DMS53 (cell line): Measurements from ENCODE around the gene COX7A2.
A peak's percentile ranks its signal among the peaks of the same experiment; 100 is the strongest.

ENCODE experiments used
- DNase-seq: peaks from one replicate; lab custom pipeline; 2025; lab: John Stamatoyannopoulos, UW

COX7A2 gene, protein sequence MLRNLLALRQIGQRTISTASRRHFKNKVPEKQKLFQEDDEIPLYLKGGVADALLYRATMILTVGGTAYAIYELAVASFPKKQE

GRCh38 chr6:75243333-75244062, at the start of gene COX7A2:
Gene COX7A2, minus strand, starts transcription at chr6:75243801. Its CDS starts 67 bp downstream, at chr6:75243734.
- DNase-seq = peak; percentile 100

DNA sequence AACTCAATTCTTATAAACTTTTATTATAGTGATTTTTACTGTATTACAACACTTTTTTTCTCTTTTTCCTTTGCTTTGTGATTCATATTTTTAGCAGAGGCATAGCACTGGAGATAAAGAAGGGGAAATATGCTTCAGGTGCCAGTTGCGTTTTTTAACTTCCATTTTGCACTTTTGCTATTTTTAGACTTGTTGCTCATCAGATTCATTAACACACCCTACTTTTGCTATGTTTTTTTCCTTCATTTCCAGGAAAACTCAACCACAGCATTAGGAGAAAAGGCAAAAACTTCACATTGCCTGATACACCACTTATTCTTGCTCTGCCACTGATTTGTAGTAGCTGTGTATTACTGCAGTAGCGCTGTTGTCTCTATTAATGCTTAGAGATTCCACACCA, 49.0 kb upstream of the COX7A2 start:
- no peak for DNase-seq

DNA sequence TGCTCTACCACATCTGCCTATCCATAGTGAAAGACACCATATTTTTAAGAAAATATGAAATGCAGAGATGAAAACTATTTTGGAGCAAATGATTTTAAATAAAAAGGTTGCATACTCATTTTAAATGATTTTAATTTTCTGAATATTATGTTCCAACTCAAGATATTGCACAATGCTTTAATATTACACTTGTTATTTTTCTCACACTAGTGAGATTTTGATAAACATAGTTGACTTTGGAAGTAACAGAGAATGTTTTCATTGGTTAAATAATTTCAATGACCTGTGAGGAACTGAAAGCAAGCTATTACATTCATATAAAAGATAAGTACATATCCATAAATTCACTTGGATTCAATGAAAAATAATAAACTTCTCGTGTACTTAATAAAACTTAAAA, 48.1 kb upstream of the COX7A2 start:
- no peak for DNase-seq

DNA sequence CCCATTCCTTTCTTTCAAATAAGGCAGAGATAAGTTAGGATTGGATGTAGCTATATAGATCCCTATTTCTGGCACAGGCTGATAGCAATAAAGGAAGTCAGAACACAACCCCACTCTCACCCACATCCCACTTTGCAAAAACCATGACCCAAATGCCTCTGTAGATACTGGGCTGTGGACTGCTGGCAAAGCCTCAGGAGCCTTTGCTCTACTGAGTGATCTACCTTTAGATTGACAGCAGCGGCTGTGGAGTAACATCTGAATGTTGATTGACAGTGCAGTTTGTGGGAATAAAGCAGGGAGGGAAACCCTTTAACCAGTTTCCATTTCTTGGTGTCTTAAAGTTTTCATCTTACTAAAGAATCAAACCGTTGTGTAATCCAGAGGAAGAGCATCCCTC, 47.7 kb upstream of the COX7A2 start:
- DNase-seq = no peak

DNA sequence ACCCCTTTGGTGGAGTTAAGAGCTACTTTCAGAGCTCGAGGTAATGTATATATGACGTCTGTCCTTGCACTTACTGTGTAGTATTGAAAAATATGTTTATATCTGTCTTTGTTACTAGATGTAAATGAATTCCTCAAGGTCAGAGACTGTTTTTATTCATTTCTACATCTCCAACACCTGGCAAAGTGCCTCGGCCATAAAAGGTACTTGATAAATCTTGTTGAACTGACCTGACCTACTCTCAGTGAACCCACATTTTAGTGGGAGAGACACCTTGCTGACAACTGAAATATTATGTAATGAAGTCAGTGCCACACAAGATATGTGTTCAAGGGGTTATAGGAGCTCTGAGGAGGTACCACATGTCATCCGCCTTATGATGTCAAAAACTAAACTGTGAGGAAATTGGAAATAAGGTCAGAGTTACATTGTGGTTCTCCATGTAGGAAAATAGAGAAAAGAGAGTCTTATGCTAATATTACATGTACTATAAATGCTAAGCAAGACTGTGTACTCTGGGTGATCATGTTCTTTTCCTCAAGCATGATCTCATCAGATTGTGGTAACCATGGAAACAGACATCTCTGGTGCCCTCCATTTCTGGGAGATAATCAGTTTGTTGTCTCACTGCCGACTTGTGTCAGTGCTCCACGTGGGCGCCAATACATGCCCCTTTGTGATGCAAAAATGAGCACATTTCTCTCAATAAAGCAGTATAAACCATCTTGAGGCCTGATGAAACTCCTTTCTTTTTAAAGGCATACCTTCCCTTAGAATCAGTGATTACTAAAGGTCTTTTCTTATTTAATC, 46.7 kb upstream of the COX7A2 start:
- DNase-seq = peak; percentile 23

DNA sequence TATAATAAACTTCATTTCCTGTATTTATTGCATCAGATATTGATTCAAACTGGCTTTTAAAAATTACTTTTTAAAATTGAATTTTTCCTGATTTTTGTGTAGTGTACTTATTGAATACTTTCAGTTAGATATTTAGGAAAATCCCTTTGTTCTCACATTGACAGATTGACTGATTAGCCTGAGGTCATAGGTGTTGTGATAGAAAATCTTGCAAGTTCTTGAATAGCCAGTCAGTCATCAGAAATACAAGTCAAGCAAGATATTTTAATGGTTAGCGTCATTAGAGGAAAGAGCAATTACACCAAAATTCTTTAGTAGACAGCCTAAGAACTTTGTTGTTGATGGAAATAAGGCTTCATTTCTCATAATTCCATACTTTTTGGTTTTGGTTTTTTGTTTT, 44.4 kb upstream of the COX7A2 start:
- DNase-seq = no peak

GRCh38 chr6:75287424-75287823, 43.8 kb upstream of the COX7A2 start:
- DNase-seq = no peak

DNA sequence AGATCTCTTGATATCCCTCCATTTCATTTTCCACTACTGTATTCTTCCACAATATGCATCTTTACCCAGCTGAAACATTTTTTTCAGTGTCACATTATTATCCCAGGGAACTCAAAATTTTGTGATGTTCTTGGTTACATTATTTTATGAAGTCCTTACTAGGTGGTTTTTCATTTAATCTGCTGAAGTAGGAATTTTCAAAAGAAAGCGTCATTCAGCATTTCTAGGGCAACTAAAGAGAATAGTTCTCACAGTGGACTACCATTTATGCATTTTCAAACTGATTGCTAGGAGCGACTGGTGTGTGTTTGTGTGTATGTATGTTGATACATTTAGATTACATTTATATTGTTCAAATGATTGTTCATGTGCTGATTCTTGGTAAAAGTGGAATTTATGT, 43.4 kb upstream of the COX7A2 start:
- no peak for DNase-seq

GRCh38 chr6:75285283-75285639, 41.7 kb upstream of the COX7A2 start:
- DNase-seq = peak; percentile 80

- DNase-seq = peak; percentile 100
These were observed 41.2 kb upstream of the COX7A2 start, which contains the start of gene TMEM30A for GRCh38 chr6:75284632-75285282. Gene TMEM30A, minus strand, starts transcription at chr6:75284792. Its CDS starts 154 bp downstream, at chr6:75284638.

DNA sequence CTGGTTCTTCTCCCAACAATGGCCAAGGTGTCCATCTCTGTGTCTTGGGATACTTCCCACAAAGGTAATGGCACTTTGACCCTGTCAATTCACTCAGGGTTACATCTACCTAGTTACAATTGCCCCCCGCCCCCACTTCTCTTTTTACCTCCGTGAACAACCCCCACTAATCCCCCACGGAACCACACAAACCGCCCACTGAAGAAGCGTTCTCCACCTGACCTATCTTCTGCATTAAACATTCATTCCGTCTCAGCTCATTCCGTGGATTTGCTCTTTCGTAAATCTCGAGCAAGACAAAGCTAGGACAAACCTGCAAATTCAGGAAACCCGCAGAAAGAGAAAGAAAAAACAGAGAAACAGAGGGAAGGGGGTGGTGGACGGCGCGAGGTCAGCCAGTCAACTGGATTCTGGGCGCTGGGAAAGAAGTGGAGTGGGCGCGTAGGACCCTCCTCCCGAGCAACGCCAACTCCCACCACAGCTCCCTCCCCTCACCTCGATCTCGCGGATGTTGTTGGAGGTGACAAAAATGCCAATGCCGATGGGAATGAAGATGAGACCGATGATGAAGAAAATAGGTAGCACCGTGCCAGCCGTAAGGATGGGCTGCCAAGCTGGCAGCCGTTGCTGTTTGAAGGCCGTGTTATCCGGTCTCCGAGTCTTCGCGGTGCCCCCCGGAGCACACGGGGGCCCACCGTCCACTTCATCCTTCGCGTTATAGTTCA, 40.5 kb upstream of the COX7A2 start:
- peak; percentile 79 for DNase-seq

- no peak for DNase-seq
These were observed 39.1 kb upstream of the COX7A2 start for GRCh38 chr6:75282706-75283105.

GRCh38 chr6:75281653-75282052, 38.1 kb upstream of the COX7A2 start:
- no peak for DNase-seq

DNA sequence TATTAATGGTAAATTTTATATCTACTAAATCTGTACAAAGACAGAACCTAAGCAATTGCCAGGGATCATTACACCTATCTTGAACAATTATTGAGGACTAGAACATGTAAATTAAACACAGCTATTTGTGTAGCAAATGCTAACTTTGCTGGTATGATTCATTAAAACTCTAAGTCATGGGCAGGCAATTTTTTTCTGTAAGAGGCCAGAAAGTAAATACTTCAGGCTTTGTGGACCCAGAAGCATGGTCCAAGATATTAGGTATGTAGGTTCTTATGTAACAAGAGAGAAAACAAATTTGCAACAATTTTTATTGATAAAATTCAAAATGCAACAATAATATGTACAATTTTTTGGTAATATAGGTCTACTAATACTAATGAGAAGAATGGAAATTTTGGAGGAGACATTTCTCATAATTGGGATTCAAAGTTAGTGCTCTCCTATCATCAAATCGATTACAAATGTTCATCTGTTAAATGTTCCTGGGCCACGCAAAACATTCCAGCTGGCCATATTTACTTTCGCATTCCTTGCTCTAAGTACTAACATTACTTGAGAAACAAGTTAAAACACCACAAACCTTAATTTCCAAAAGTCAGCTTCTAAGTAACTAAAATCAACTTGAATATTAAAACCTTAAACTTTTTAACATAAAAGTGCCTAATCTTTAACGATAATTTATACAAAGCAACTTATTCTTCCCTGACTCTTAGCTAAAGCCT, 36.7 kb upstream of the COX7A2 start:
- no peak for DNase-seq

DNA sequence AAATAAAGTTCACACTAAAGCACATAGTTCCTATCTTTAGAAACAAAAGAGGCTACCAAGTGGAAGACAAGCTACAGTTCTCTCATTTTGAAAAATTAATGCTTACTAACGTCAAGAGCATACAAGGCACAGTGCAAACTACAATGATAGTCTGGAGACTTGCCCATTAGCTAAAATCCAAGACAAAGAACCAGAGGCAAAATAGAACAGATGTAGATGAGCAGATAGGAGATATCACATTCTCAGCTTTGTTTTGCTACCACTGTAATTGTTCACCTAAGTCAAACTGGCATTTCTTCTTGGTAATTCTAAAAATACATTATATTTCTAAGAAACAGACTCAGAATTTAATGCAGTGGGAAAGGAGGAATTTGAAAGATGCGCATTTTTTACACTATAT, 35.8 kb upstream of the COX7A2 start:
- no peak for DNase-seq

- no peak for DNase-seq
These were observed 35.0 kb upstream of the COX7A2 start for GRCh38 chr6:75278474-75279077.

DNA sequence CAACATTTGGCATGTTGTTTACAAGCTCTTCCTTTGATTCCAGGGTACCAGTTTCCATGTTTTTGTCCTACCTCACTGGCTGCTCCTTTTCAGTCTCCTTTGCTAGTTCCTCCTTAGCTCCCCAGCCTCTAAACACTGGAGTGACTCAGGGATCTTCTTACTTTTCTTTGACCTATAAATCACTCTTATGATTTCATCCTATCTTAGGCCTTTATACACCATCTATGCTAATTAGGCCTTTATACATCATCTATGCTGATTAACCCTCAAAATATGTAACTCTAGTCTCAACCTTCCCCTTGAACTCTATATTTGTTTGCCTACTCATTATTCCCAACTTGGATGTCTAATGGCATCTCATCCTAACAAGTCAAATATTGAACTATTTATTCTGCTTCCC, 31.5 kb upstream of the COX7A2 start:
- no peak for DNase-seq

DNA sequence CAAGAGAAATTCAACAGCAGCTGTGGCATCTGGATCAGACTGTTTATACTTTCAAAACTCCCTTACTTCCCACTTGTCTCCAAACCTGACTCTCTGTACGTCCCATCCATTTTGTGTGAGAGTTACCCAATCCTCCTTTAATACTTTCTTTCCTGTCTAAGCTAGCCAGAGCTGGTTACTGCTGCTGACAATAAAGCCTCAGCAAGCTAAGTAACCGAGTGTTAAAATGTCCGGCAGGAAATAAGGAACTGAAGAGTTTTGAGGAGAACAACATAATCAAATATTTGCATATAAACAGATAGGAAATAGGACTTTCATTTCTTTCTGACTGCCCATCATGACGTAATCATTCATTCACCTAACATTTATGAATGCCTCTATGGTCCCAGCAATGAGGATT, 29.4 kb upstream of the COX7A2 start:
- DNase-seq = no peak

GRCh38 chr6:75272145-75272840, 28.7 kb upstream of the COX7A2 start:
- DNase-seq = peak; percentile 54

DNA sequence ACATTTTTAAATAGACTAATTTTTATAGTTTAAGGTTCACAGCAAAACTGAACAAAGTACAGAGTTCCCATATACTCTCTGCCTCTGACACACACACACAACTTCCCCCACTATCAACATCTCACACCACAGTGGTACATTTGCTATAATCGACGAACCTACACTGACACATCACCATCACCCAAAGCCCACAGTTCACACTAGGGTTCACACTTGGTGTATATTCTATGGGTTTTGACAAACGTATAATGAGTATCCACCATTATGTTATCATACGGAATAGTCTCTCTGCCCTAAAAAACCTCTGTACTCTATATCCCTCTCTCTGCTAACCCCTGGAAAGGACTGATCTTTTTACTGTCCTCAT, 25.4 kb upstream of the COX7A2 start:
- no peak for DNase-seq
